MM.1S (cell line): ENCODE measurements around the gene SPATA13.

Experiments used
- DNase-seq: peaks from one replicate; pipeline ENCODE4 v3.0.0-alpha.2; 2015
- H2AFZ ChIP-seq: fragments of 300-600 bp; sonication (generic); 2 replicates; pipeline ENCODE4 v1.6.0; 2016; ENCODE audit warnings: antibody characterized with exemption, low read length
- H3F3A ChIP-seq: fragments of 300-600 bp; sonication (generic); 2 replicates; pipeline ENCODE4 v1.6.1; 2016; ENCODE audit warnings: mild to moderate bottlenecking, antibody characterized with exemption, low read length, moderate library complexity, mixed read lengths; ENCODE audit not compliant: insufficient read depth
- H3K27ac ChIP-seq: fragments of 300-600 bp; sonication (generic); 2 replicates; pipeline ENCODE4 v1.5.1; 2016; ENCODE audit warnings: mild to moderate bottlenecking, low read length
- H3K27me3 ChIP-seq: fragments of 300-600 bp; sonication (generic); replicated peaks from 2 replicates; pipeline ENCODE4 v1.6.0; 2016; ENCODE audit warnings: low read length; ENCODE audit not compliant: insufficient read depth
- H3K36me3 ChIP-seq: fragments of 300-600 bp; sonication (generic); replicated peaks from 2 replicates; pipeline ENCODE4 v1.6.1; 2016; ENCODE audit warnings: mild to moderate bottlenecking, low read length, mixed read lengths; ENCODE audit not compliant: insufficient read depth
- H3K4me1 ChIP-seq: fragments of 300-600 bp; sonication (generic); 2 replicates; pipeline ENCODE4 v1.6.1; 2016; ENCODE audit warnings: low read length, mixed read lengths
- H3K4me2 ChIP-seq: fragments of 300-600 bp; sonication (generic); 2 replicates; pipeline ENCODE4 v1.6.0; 2016; ENCODE audit warnings: low read depth, low read length
- H3K4me3 ChIP-seq: fragments of 300-600 bp; sonication (generic); 2 replicates; pipeline ENCODE4 v1.5.1; 2016; ENCODE audit warnings: low read length, mixed read lengths
- H3K79me2 ChIP-seq: fragments of 300-600 bp; sonication (generic); 2 replicates; pipeline ENCODE4 v1.6.1; 2016; ENCODE audit warnings: mixed run types, low read length, mixed read lengths
- H3K9ac ChIP-seq: fragments of 300-600 bp; sonication (generic); 2 replicates; pipeline ENCODE4 v1.6.1; 2016; ENCODE audit warnings: low read length, mixed read lengths
- H3K9me2 ChIP-seq: fragments of 300-600 bp; sonication (generic); replicated peaks from 2 replicates; pipeline ENCODE4 v1.6.1; 2016; ENCODE audit warnings: mild to moderate bottlenecking, low read length, mixed read lengths; ENCODE audit not compliant: insufficient read depth
- H3K9me3 ChIP-seq: fragments of 300-600 bp; sonication (generic); replicated peaks from 2 replicates; pipeline ENCODE4 v1.6.1; 2016; ENCODE audit warnings: mild to moderate bottlenecking, low read length, mixed read lengths; ENCODE audit not compliant: insufficient read depth
- H4K20me1 ChIP-seq: fragments of 300-600 bp; sonication (generic); 2 replicates; pipeline ENCODE4 v1.6.1; 2016; ENCODE audit warnings: mild to moderate bottlenecking, low read length, moderate library complexity, mixed read lengths; ENCODE audit not compliant: insufficient read depth
- EZH2 ChIP-seq: fragments of 300-600 bp; sonication (generic); optimal IDR thresholded peaks from 2 replicates; pipeline ENCODE3; 2017; ENCODE audit warnings: low read depth, mild to moderate bottlenecking, antibody characterized with exemption, low read length, mixed read lengths
- EZH2phosphoT487 ChIP-seq: fragments of 300-600 bp; sonication (generic); IDR thresholded peaks from 2 replicates; pipeline ENCODE4 v1.6.1; 2018; ENCODE audit warnings: antibody characterized with exemption, low read length
- TF ChIP-seq, protein P1 (sequence below): fragments of 300-600 bp; sonication (generic); IDR thresholded peaks from 2 replicates; pipeline ENCODE4 v1.5.1; 2016; ENCODE audit warnings: antibody characterized with exemption, low read length, mixed read lengths

Gene SPATA13

DNA sequence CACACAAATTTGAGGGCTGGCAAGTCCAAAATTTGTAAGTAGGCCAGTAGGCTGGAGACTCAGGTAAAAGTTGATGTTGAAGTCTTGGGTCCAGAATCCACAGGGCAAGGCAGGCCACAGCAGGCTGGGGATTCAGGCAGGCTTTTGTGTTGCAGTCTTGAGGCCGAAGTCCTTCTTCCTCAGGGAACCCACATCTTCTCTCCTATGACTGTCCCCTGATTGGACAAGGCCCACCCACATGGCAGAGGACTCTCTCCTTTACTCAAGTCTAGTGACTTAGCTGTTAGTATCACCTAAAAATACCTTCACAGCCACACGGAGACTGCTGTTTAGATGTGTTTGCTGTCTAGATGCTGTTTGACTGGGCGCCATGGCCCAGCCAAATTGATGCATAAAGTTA is 9.9 kb upstream of the SPATA13 start:
- H3K9me2 ChIP-seq, result no peaks in the 10 kb centered on the region
- H3K4me2 ChIP-seq, result no peak overlapping the region

GRCh38 chr13:24151864-24152263 is 8.7 kb upstream of the SPATA13 start:
- TF ChIP-seq EZH2phosphoT487, result no peak
- no peak for TF ChIP-seq EZH2
- TF ChIP-seq, protein P1, sequence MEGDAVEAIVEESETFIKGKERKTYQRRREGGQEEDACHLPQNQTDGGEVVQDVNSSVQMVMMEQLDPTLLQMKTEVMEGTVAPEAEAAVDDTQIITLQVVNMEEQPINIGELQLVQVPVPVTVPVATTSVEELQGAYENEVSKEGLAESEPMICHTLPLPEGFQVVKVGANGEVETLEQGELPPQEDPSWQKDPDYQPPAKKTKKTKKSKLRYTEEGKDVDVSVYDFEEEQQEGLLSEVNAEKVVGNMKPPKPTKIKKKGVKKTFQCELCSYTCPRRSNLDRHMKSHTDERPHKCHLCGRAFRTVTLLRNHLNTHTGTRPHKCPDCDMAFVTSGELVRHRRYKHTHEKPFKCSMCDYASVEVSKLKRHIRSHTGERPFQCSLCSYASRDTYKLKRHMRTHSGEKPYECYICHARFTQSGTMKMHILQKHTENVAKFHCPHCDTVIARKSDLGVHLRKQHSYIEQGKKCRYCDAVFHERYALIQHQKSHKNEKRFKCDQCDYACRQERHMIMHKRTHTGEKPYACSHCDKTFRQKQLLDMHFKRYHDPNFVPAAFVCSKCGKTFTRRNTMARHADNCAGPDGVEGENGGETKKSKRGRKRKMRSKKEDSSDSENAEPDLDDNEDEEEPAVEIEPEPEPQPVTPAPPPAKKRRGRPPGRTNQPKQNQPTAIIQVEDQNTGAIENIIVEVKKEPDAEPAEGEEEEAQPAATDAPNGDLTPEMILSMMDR, result no peak
- H3K9me2 ChIP-seq, result no peaks in the 10 kb centered on the region
- no peaks in the 10 kb centered on the region for H4K20me1 ChIP-seq
- no peak for DNase-seq
- no peaks in the 10 kb centered on the region for H3K4me1 ChIP-seq
- H3K36me3 ChIP-seq, result no peaks in the 10 kb centered on the region
- no peaks in the 10 kb centered on the region for H3K79me2 ChIP-seq
- H3K4me2 ChIP-seq, result no peak overlapping the region
- H3K9ac ChIP-seq, result no peak overlapping the region
- no peaks in the 10 kb centered on the region for H3K9me3 ChIP-seq
- H3K27ac ChIP-seq, result no peak overlapping the region
- no peaks in the 10 kb centered on the region for H3K27me3 ChIP-seq
- H3K4me3 ChIP-seq, result no peak overlapping the region
- no peaks in the 10 kb centered on the region for H3F3A ChIP-seq
- H2AFZ ChIP-seq, result no peak overlapping the region

More for the DNA sequence above, 9.9 kb upstream of the SPATA13 start:
- H3K4me3 ChIP-seq, result no peak overlapping the region
- DNase-seq, result no peak
- no peaks in the 10 kb centered on the region for H3K9me3 ChIP-seq
- no peaks in the 10 kb centered on the region for H3F3A ChIP-seq
- no peaks in the 10 kb centered on the region for H4K20me1 ChIP-seq
- H3K4me1 ChIP-seq, result no peaks in the 10 kb centered on the region
- H3K27ac ChIP-seq, result no peak overlapping the region
- H3K9ac ChIP-seq, result no peak overlapping the region
- no peaks in the 10 kb centered on the region for H3K36me3 ChIP-seq
- H3K27me3 ChIP-seq, result no peaks in the 10 kb centered on the region
- no peak overlapping the region for H2AFZ ChIP-seq
- TF ChIP-seq EZH2 (no peak), EZH2phosphoT487 (no peak)
- TF ChIP-seq, protein P1, result no peak
- H3K79me2 ChIP-seq, result no peaks in the 10 kb centered on the region

DNA sequence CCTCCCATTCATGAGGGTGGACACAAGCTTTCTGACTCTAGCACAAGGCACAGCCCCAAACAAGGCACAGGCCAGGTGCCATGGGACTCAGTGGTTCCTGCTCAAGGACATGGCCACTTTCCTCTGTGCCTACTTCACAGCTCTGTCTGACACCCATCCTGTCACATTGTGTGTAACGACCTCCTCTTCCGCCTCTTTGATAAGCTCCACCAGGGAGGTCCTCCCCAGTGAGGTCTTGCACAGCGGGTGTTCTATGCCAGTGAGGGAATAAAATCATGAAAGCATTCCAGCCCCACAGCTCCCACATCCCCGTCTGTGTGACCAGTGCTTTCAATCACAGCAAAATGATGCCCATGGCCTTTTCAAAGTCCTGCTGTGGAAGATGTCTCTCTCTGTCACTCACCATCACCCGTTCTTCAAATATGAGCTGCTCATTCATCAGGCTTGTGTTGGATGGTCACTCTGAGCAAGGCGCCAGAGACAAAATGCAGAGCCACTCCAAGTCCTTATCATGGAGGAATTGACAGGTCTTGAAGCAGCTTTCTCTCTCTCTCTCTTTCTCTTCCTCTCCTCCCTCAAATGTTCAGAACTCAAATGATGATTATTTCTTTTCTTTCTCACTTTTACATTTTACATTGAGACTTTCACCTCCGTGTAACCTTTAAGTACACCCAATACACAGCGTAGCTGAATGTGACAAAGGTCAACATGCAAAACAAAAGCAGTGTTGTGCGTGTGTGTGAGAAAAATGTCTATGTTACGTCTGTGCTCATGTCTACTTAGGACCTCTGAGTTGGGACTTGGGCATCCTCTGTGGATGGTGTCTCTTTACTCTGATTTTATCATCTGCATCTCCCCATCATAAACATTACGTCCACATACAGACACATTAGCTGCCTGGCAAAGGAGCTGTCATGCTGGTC is 8.0 kb upstream of the SPATA13 start:
- Histone ChIP-seq H3F3A (no peaks in the 10 kb centered on the region), H3K79me2 (no peaks in the 10 kb centered on the region), H4K20me1 (no peaks in the 10 kb centered on the region), H3K9me2 (no peaks in the 10 kb centered on the region), H3K4me3 (no peak overlapping the region), H3K9ac (no peak overlapping the region), H3K4me2 (no peak overlapping the region), H3K27me3 (no peaks in the 10 kb centered on the region), H3K27ac (no peak overlapping the region), H3K4me1 (no peaks in the 10 kb centered on the region), H3K9me3 (no peaks in the 10 kb centered on the region), H3K36me3 (no peaks in the 10 kb centered on the region), H2AFZ (no peak overlapping the region)
- DNase-seq, result no peak
- TF ChIP-seq, protein P1, result no peak
- TF ChIP-seq EZH2phosphoT487, result no peak
- no peak for TF ChIP-seq EZH2
